ACC112 (cell line): Measurements from ENCODE around the gene ME3.

Experiments
- H2AFZ ChIP-seq: fragments of 200-600 bp; sonication (generic); one replicate; pipeline ENCODE4 v1.6.0; 2017; ENCODE audit warnings: antibody characterized with exemption, low read length; ENCODE audit not compliant: unreplicated experiment
- H3K27ac ChIP-seq: fragments of 200-600 bp; sonication (generic); 2 replicates; pipeline ENCODE4 v1.5.1; 2014; ENCODE audit warnings: low read depth, mild to moderate bottlenecking, antibody characterized with exemption, low read length, moderate library complexity
- H3K27me3 ChIP-seq: fragments of 200-600 bp; sonication (generic); 2 replicates; pipeline ENCODE4 v1.6.1; 2014; ENCODE audit warnings: mild to moderate bottlenecking, antibody characterized with exemption, low read length, moderate library complexity, mixed read lengths; ENCODE audit not compliant: insufficient read depth
- H3K36me3 ChIP-seq: fragments of 200-600 bp; sonication (generic); 2 replicates; pipeline ENCODE4 v1.6.1; 2016; ENCODE audit warnings: mild to moderate bottlenecking, antibody characterized with exemption, low read length, moderate library complexity, mixed read lengths; ENCODE audit not compliant: insufficient read depth
- H3K4me1 ChIP-seq: fragments of 200-600 bp; sonication (generic); one replicate; pipeline ENCODE4 v1.6.1; 2016; ENCODE audit warnings: low read length, mixed read lengths; ENCODE audit not compliant: insufficient read depth, unreplicated experiment, control insufficient read depth
- H3K4me3 ChIP-seq: fragments of 200-600 bp; sonication (generic); 2 replicates; pipeline ENCODE4 v1.5.1; 2014; ENCODE audit warnings: mild to moderate bottlenecking, low read depth, low read length
- H3K79me2 ChIP-seq: fragments of 200-600 bp; sonication (generic); one replicate; pipeline ENCODE4 v1.6.0; 2016; ENCODE audit warnings: low read length; ENCODE audit not compliant: control insufficient read depth, unreplicated experiment, insufficient read depth

Gene ME3

GRCh38 chr11:86589204-86589603 lies 83.2 kb downstream of the ME3 start:
- Histone ChIP-seq H3K36me3 (no peaks in the 10 kb centered on the region), H3K4me3 (no peak overlapping the region), H3K4me1 (peaks cover 44% of the 10 kb centered on the region), H3K27me3 (no peaks in the 10 kb centered on the region), H3K27ac (peak overlapping the region; percentile 20; the same call in 1 of the 2 replicates), H3K79me2 (peaks cover 6% of the 10 kb centered on the region), H2AFZ (no peak overlapping the region)

- H3K27ac ChIP-seq, result peak overlapping the region; percentile 20
These were observed 83.8 kb downstream of the ME3 start for GRCh38 chr11:86588566-86589090.

GRCh38 chr11:86587264-86588193 lies 84.9 kb downstream of the ME3 start:
- H3K4me3 ChIP-seq, result no peak overlapping the region

More at GRCh38 chr11:86588566-86589090, 83.8 kb downstream of the ME3 start:
- peaks cover 6% of the 10 kb centered on the region for H3K79me2 ChIP-seq
- H3K4me3 ChIP-seq, result no peak overlapping the region
- peaks cover 38% of the 10 kb centered on the region for H3K4me1 ChIP-seq
- H3K36me3 ChIP-seq, result no peaks in the 10 kb centered on the region
- H2AFZ ChIP-seq, result no peak overlapping the region
- H3K27me3 ChIP-seq, result no peaks in the 10 kb centered on the region

GRCh38 chr11:86586307-86586706 lies 86.1 kb downstream of the ME3 start:
- Histone ChIP-seq H3K79me2 (peaks cover 6% of the 10 kb centered on the region), H3K4me3 (no peak overlapping the region), H3K27ac (no peak overlapping the region)

More at GRCh38 chr11:86587264-86588193, 84.9 kb downstream of the ME3 start:
- Histone ChIP-seq H3K36me3 (no peaks in the 10 kb centered on the region), H3K27ac (no peak overlapping the region), H3K27me3 (no peaks in the 10 kb centered on the region), H3K79me2 (peaks cover 6% of the 10 kb centered on the region), H3K4me1 (peaks cover 27% of the 10 kb centered on the region), H2AFZ (no peak overlapping the region)

GRCh38 chr11:86582898-86583297 lies 89.5 kb downstream of the ME3 start:
- Histone ChIP-seq H3K4me1 (peaks cover 25% of the 10 kb centered on the region), H3K4me3 (no peak overlapping the region), H3K36me3 (no peaks in the 10 kb centered on the region), H3K79me2 (peaks cover 8% of the 10 kb centered on the region), H3K27ac (no peak overlapping the region), H2AFZ (no peak overlapping the region), H3K27me3 (no peaks in the 10 kb centered on the region)

More at GRCh38 chr11:86586307-86586706, 86.1 kb downstream of the ME3 start:
- H3K36me3 ChIP-seq, result no peaks in the 10 kb centered on the region
- H3K27me3 ChIP-seq, result no peaks in the 10 kb centered on the region
- no peak overlapping the region for H2AFZ ChIP-seq
- peaks cover 16% of the 10 kb centered on the region for H3K4me1 ChIP-seq

GRCh38 chr11:86580535-86580934 lies 91.9 kb downstream of the ME3 start:
- H2AFZ ChIP-seq, result no peak overlapping the region
- H3K4me1 ChIP-seq, result peaks cover 48% of the 10 kb centered on the region
- no peak overlapping the region for H3K4me3 ChIP-seq
- no peaks in the 10 kb centered on the region for H3K27me3 ChIP-seq
- no peaks in the 10 kb centered on the region for H3K36me3 ChIP-seq
- H3K27ac ChIP-seq, result no peak overlapping the region
- H3K79me2 ChIP-seq, result peaks cover 15% of the 10 kb centered on the region

- Histone ChIP-seq H3K79me2 (peaks cover 19% of the 10 kb centered on the region), H3K4me3 (no peak overlapping the region), H3K27ac (peak overlapping the region; percentile 99), H2AFZ (no peak overlapping the region), H3K4me1 (peaks cover 59% of the 10 kb centered on the region), H3K27me3 (no peaks in the 10 kb centered on the region), H3K36me3 (no peaks in the 10 kb centered on the region)
These were observed 93.0 kb downstream of the ME3 start for GRCh38 chr11:86579406-86579731.

GRCh38 chr11:86578727-86579405 lies 93.5 kb downstream of the ME3 start:
- Histone ChIP-seq H3K27me3 (no peaks in the 10 kb centered on the region), H3K36me3 (no peaks in the 10 kb centered on the region), H3K4me3 (no peak overlapping the region), H3K4me1 (peaks cover 64% of the 10 kb centered on the region), H3K27ac (peak overlapping the region; percentile 99), H2AFZ (no peak overlapping the region), H3K79me2 (peaks cover 19% of the 10 kb centered on the region)

- Histone ChIP-seq H3K27ac (peak overlapping the region; percentile 99), H3K27me3 (no peaks in the 10 kb centered on the region), H3K79me2 (peaks cover 19% of the 10 kb centered on the region), H3K36me3 (no peaks in the 10 kb centered on the region), H2AFZ (peak overlapping the region; percentile 10), H3K4me1 (peaks cover 64% of the 10 kb centered on the region), H3K4me3 (peak overlapping the region; percentile 59)
These were observed 94.5 kb downstream of the ME3 start for GRCh38 chr11:86577644-86578636.
